GM12878 (cell line): ENCODE results near the gene MYO9B.

Source experiments
- CHD2 ChIP-seq: IDR thresholded peaks from 2 replicates; pipeline ENCODE4 v1.6.1; 2011; ENCODE audit warnings: low read depth, low read length, improper control_type of control experiment, borderline replicate concordance
- MEF2A ChIP-seq: IDR thresholded peaks from 2 replicates; pipeline ENCODE4 v1.6.1; 2011; ENCODE audit warnings: low read depth, mild to moderate bottlenecking, low read length, moderate library complexity; ENCODE audit not compliant: insufficient read depth
- NFXL1 ChIP-seq: fragments of 450-650 bp; IDR thresholded peaks from 2 replicates; pipeline ENCODE4 v1.6.1; 2017; ENCODE audit warnings: antibody characterized with exemption, mild to moderate bottlenecking, borderline replicate concordance
- PAX8 ChIP-seq: fragments of 450-650 bp; IDR thresholded peaks from 2 replicates; pipeline ENCODE4 v1.6.1; 2017; ENCODE audit warnings: mild to moderate bottlenecking, moderate library complexity
- POLR2A ChIP-seq: IDR thresholded peaks from 2 replicates; pipeline ENCODE4 v1.6.1; 2011; ENCODE audit warnings: low read depth, mild to moderate bottlenecking, low read length
- POLR2AphosphoS5 ChIP-seq: IDR thresholded peaks from 2 replicates; pipeline ENCODE4 v1.6.1; 2011; ENCODE audit warnings: mild to moderate bottlenecking, low read length, inconsistent platforms
- TAF1 ChIP-seq: IDR thresholded peaks from 2 replicates; pipeline ENCODE4 v1.6.1; 2011; ENCODE audit warnings: mild to moderate bottlenecking, low read depth, low read length, borderline replicate concordance
- YBX1 ChIP-seq: fragments of 450-650 bp; IDR thresholded peaks from 2 replicates; pipeline ENCODE4 v1.6.1; 2016; ENCODE audit warnings: antibody characterized with exemption
- TF ChIP-seq, protein P1 (sequence below), 3 experiments: IDR thresholded peaks in 2 of 3; conservative IDR thresholded peaks in 1 of 3; 2 replicates each; pipeline ENCODE4 v1.5.1; 2011; ENCODE audit warnings: low read depth in 3 of 3, low read length in 3 of 3, mild to moderate bottlenecking in 3 of 3, control low read depth in 2 of 3, moderate library complexity in 2 of 3, inconsistent platforms in 1 of 3, mixed read lengths in 1 of 3; ENCODE audit not compliant: control insufficient read depth in 2 of 3, insufficient read depth in 1 of 3; ENCODE audit errors: extremely low read depth in 1 of 3
- TF ChIP-seq, protein P2 (sequence below): IDR thresholded peaks from 2 replicates; pipeline ENCODE4 v1.6.1; 2012; ENCODE audit warnings: mild to moderate bottlenecking, low read depth, low read length

DNA sequence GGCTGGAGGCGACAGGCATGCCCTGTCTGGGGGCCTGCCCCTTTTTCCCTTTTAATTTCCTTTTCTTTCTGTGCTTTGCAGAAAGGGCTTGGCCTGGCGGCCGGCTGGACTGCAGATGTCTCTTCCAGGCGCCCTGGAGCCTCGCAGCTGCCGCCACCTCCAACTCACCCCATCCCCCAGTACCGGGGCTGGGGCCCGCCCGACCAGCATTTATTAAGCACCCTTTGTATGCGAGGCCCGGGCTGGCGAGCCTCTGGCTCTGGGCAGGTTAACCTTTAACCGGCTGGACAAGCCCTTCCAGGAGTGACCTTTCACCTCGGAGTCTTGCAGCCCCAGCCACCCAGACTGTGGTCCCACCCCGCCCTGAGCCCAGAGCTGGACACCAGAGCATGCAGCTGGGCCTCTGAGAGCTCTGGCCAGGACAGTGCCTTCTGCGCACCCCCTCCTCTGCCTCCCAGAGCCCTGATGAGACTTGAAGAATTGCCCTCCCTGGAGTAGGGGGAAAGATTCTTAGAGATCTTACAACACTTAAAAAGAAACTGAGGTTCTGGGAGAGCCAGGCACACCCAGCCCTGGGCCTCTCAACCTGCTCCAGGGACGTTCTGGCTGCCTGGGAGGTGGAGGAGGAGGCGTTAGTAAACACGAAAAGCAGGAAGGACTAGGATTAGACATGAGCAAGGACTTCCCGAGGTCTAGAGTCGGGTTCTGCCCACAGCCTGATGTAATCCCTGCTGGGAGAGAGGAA, 171.3 kb downstream of the MYO9B start:
- TF ChIP-seq, protein P1, sequence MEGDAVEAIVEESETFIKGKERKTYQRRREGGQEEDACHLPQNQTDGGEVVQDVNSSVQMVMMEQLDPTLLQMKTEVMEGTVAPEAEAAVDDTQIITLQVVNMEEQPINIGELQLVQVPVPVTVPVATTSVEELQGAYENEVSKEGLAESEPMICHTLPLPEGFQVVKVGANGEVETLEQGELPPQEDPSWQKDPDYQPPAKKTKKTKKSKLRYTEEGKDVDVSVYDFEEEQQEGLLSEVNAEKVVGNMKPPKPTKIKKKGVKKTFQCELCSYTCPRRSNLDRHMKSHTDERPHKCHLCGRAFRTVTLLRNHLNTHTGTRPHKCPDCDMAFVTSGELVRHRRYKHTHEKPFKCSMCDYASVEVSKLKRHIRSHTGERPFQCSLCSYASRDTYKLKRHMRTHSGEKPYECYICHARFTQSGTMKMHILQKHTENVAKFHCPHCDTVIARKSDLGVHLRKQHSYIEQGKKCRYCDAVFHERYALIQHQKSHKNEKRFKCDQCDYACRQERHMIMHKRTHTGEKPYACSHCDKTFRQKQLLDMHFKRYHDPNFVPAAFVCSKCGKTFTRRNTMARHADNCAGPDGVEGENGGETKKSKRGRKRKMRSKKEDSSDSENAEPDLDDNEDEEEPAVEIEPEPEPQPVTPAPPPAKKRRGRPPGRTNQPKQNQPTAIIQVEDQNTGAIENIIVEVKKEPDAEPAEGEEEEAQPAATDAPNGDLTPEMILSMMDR (IDR thresholded peaks at IDR 0.05 in 2 of 3, conservative IDR thresholded peaks at IDR 0.05 in 1 of 3; ENCODE audit: control insufficient read depth in 2 of 3, extremely low read depth in 1 of 3, insufficient read depth in 1 of 3, low read depth in 3 of 3, low read length in 3 of 3), result no peak
- TF ChIP-seq POLR2A (no peak), TAF1 (no peak), CHD2 (no peak), MEF2A (no peak), POLR2AphosphoS5 (no peak), YBX1 (no peak), PAX8 (no peak), NFXL1 (no peak)
- TF ChIP-seq, protein P2, sequence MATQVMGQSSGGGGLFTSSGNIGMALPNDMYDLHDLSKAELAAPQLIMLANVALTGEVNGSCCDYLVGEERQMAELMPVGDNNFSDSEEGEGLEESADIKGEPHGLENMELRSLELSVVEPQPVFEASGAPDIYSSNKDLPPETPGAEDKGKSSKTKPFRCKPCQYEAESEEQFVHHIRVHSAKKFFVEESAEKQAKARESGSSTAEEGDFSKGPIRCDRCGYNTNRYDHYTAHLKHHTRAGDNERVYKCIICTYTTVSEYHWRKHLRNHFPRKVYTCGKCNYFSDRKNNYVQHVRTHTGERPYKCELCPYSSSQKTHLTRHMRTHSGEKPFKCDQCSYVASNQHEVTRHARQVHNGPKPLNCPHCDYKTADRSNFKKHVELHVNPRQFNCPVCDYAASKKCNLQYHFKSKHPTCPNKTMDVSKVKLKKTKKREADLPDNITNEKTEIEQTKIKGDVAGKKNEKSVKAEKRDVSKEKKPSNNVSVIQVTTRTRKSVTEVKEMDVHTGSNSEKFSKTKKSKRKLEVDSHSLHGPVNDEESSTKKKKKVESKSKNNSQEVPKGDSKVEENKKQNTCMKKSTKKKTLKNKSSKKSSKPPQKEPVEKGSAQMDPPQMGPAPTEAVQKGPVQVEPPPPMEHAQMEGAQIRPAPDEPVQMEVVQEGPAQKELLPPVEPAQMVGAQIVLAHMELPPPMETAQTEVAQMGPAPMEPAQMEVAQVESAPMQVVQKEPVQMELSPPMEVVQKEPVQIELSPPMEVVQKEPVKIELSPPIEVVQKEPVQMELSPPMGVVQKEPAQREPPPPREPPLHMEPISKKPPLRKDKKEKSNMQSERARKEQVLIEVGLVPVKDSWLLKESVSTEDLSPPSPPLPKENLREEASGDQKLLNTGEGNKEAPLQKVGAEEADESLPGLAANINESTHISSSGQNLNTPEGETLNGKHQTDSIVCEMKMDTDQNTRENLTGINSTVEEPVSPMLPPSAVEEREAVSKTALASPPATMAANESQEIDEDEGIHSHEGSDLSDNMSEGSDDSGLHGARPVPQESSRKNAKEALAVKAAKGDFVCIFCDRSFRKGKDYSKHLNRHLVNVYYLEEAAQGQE, result no peak
